GM12878 (cell line): ENCODE measurements around the gene SYNGR3. TPM values are rescaled to one million over a fixed set of nuclear protein-coding genes. Genes with fewer than 3 reads are reported as not detected.

Source experiments
- BRCA1 ChIP-seq: IDR thresholded peaks from 2 replicates; pipeline ENCODE4 v1.6.1; 2011; ENCODE audit warnings: low read depth, low read length, improper control_type of control experiment
- CBX3 ChIP-seq: fragments of 200-600 bp; sonication (generic); IDR thresholded peaks from 2 replicates; pipeline ENCODE4 v1.6.1; 2016; ENCODE audit warnings: low read depth, borderline replicate concordance
- E2F4 ChIP-seq: IDR thresholded peaks from 2 replicates; pipeline ENCODE4 v1.6.1; 2012; ENCODE audit warnings: low read depth, low read length, improper control_type of control experiment
- E4F1 ChIP-seq: fragments of 450-650 bp; IDR thresholded peaks from 2 replicates; pipeline ENCODE4 v1.6.1; 2018; ENCODE audit warnings: borderline replicate concordance, mild to moderate bottlenecking; ENCODE audit not compliant: partially characterized antibody
- ELK1 ChIP-seq: IDR thresholded peaks from 2 replicates; pipeline ENCODE4 v1.6.1; 2012; ENCODE audit warnings: low read depth, low read length, improper control_type of control experiment
- ESRRA ChIP-seq: IDR thresholded peaks from 2 replicates; pipeline ENCODE4 v1.6.1; 2012; ENCODE audit warnings: mild to moderate bottlenecking, low read length, improper control_type of control experiment
- HDAC6 ChIP-seq: fragments of 200-600 bp; sonication (generic); IDR thresholded peaks from one replicate; pipeline ENCODE4 v1.8.0; 2017; ENCODE audit warnings: antibody characterized with exemption; ENCODE audit not compliant: unreplicated experiment
- NR2F1 ChIP-seq: fragments of 450-650 bp; conservative IDR thresholded peaks from 2 replicates; pipeline ENCODE4 v1.6.1; 2017; ENCODE audit warnings: mild to moderate bottlenecking
- PAX8 ChIP-seq: fragments of 450-650 bp; IDR thresholded peaks from 2 replicates; pipeline ENCODE4 v1.6.1; 2017; ENCODE audit warnings: mild to moderate bottlenecking, moderate library complexity
- POLR2A ChIP-seq: IDR thresholded peaks from 2 replicates; pipeline ENCODE4 v1.6.1; 2011; ENCODE audit warnings: low read depth, mild to moderate bottlenecking, low read length
- PRDM15 ChIP-seq: fragments of 450-650 bp; formaldehyde crosslinking; IDR thresholded peaks from 2 replicates; pipeline ENCODE4 v1.4.0; 2020; ENCODE audit warnings: mild to moderate bottlenecking, moderate library complexity
- RBBP5 ChIP-seq: fragments of 200-600 bp; sonication (generic); conservative IDR thresholded peaks from 2 replicates; pipeline ENCODE4 v1.6.1; 2016
- SIN3A ChIP-seq: IDR thresholded peaks from 2 replicates; pipeline ENCODE4 v1.6.1; 2012; ENCODE audit warnings: low read depth, low read length, improper control_type of control experiment
- STAT1 ChIP-seq: fragments of 450-650 bp; conservative IDR thresholded peaks from 2 replicates; pipeline ENCODE4 v1.6.1; 2014; ENCODE audit warnings: antibody characterized with exemption, mild to moderate bottlenecking
- TARDBP ChIP-seq: IDR thresholded peaks from 2 replicates; pipeline ENCODE4 v1.6.1; 2016; ENCODE audit warnings: borderline replicate concordance
- USF1 ChIP-seq: IDR thresholded peaks from 2 replicates; pipeline ENCODE4 v1.6.1; 2011; ENCODE audit warnings: borderline replicate concordance, low read depth, mild to moderate bottlenecking, moderate library complexity, mixed read lengths, low read length; ENCODE audit not compliant: insufficient read depth; ENCODE audit errors: extremely low read length
- polyA plus RNA-seq, 11 experiments: library from polyadenylated mRNA; depleted of rRNA in 4 of 11; unstranded in 6 of 11; stranded (reverse) in 5 of 11; fragments of >200 nt; fragmentation: Nextera tagmentation in 4 of 11; fragmentation: Illumina TruSeq in 1 of 11; extraction: Ambion mirVana in 4 of 11; extraction: Trizol in 1 of 11; gene quantifications; 1 replicate in 1 of 11; 2 replicates in 10 of 11; pipeline versions ENCODE4 v1.2.1 to v1.2.3, GENCODE V29; 2011 to 2016; ENCODE audit warnings: inconsistent platforms in 2 of 11, missing spikeins in 2 of 11, low read depth in 1 of 11
- total RNA-seq, 4 experiments: library from RNA; depleted of rRNA in 3 of 4; stranded (reverse); fragments of >200 nt in 3 of 4; fragmentation: Illumina TruSeq in 1 of 4; extraction: Trizol in 1 of 4; gene quantifications; 2 replicates each; pipeline versions ENCODE4 v1.2.1 to v1.2.3, GENCODE V29; 2013 to 2021

The SYNGR3 gene
- total and polyA plus RNA-seq, 10 of the 15 experiments (the other 5 are each of a cell fraction or from before 2014, with no cell fraction given): 1.2 to 18.1 (median 6.6) TPM

- no peak for TF ChIP-seq PRDM15 (CRISPR knock-in tag)
- no peak for TF ChIP-seq HDAC6
- peak; percentile 99 for TF ChIP-seq NR2F1
- TF ChIP-seq E4F1: no peak
- no peak for TF ChIP-seq E2F4
- TF ChIP-seq CBX3: no peak
- TF ChIP-seq ELK1: no peak
- TF ChIP-seq TARDBP: no peak
- no peak for TF ChIP-seq ESRRA
- TF ChIP-seq POLR2A: no peak; the same call in 1 of the 2 replicates
- no peak for TF ChIP-seq BRCA1
- no peak for TF ChIP-seq RBBP5
- TF ChIP-seq PAX8: no peak
- no peak for TF ChIP-seq STAT1
- peak; percentile 85 for TF ChIP-seq USF1
- TF ChIP-seq SIN3A: peak; percentile 41; the same call in 1 of the 2 replicates
Observed at GRCh38 chr16:1991135-1991551, 1.4 kb downstream of the SYNGR3 start (continued).
